GM18907 (cell line): ENCODE results near the gene CORO6.
A peak's percentile ranks its signal among the peaks of the same experiment; 100 is the strongest.

Experiments
- ATAC-seq: cut with Tn5 transposase; IDR thresholded peaks from one replicate; pipeline ENCODE4 v1.9.1; 2021; ENCODE audit warnings: mild to moderate bottlenecking, moderate library complexity; ENCODE audit not compliant: unreplicated experiment

CORO6 gene

GRCh38 chr17:29567304-29567553, 55.5 kb downstream of the CORO6 start:
- ATAC-seq, result peak; percentile 12

- peak; percentile 27 for ATAC-seq
Observed at GRCh38 chr17:29566473-29567303, 56.0 kb downstream of the CORO6 start, which contains the start of gene ABHD15. Gene ABHD15, minus strand, starts transcription at chr17:29567037. Its CDS starts 71 bp downstream, at chr17:29566966.

- ATAC-seq, result peak; percentile 13
Observed at GRCh38 chr17:29565643-29566472, 56.9 kb downstream of the CORO6 start.
